Neuronal stem cell (in vitro differentiated cells): ENCODE data around the gene SWSAP1.

ENCODE experiments used
- DNase-seq: peaks from one replicate; pipeline ENCODE4 v3.0.0-alpha.2; 2013; ENCODE audit warnings: low spot score
- H2AFZ ChIP-seq: one replicate; pipeline ENCODE4 v1.6.1; 2013; ENCODE audit warnings: mild to moderate bottlenecking, low read length, inconsistent platforms
- H2AK5ac ChIP-seq: 2 replicates; pipeline ENCODE4 v1.6.1; 2013; ENCODE audit warnings: low read depth, mild to moderate bottlenecking, inconsistent platforms, low read length, moderate library complexity, mixed read lengths
- H2BK120ac ChIP-seq: 2 replicates; pipeline ENCODE4 v1.6.1; 2013; ENCODE audit warnings: low read depth, mild to moderate bottlenecking, inconsistent platforms, low read length, moderate library complexity, mixed read lengths
- H2BK12ac ChIP-seq: one replicate; pipeline ENCODE4 v1.6.1; 2013; ENCODE audit warnings: low read length, inconsistent platforms
- H2BK15ac ChIP-seq: 2 replicates; pipeline ENCODE4 v1.6.1; 2013; ENCODE audit warnings: mild to moderate bottlenecking, low read length, inconsistent platforms, mixed read lengths
- H2BK5ac ChIP-seq: one replicate; pipeline ENCODE4 v1.6.1; 2013; ENCODE audit warnings: inconsistent platforms, mild to moderate bottlenecking, low read length, moderate library complexity
- H3K14ac ChIP-seq: one replicate; pipeline ENCODE4 v1.6.1; 2013; ENCODE audit warnings: low read length, inconsistent platforms
- H3K18ac ChIP-seq: 2 replicates; pipeline ENCODE4 v1.6.1; 2013; ENCODE audit warnings: low read length, inconsistent platforms
- H3K23ac ChIP-seq: 2 replicates; pipeline ENCODE4 v1.6.1; 2013; ENCODE audit warnings: low read depth, mild to moderate bottlenecking, mixed read lengths, low read length, inconsistent platforms; ENCODE audit not compliant: poor library complexity
- H3K27ac ChIP-seq: replicated peaks from 3 replicates; pipeline ENCODE4 v1.5.1; 2013; ENCODE audit warnings: low read length, inconsistent platforms
- H3K27me3 ChIP-seq, 3 experiments: 2 replicates each; pipeline ENCODE4 v1.6.1; 2013; ENCODE audit warnings: low read length in 3 of 3, mild to moderate bottlenecking in 2 of 3, inconsistent platforms in 1 of 3, low read depth in 1 of 3, mixed read lengths in 1 of 3, moderate library complexity in 1 of 3; ENCODE audit not compliant: control insufficient read depth in 3 of 3, insufficient read depth in 3 of 3
- H3K36me3 ChIP-seq, 2 donors: replicated peaks in 1 of 2; 2 replicates each; pipeline ENCODE4 v1.6.1; 2013; ENCODE audit warnings: low read length in 2 of 2; ENCODE audit not compliant: control insufficient read depth in 2 of 2, insufficient read depth in 2 of 2
- H3K4ac ChIP-seq: 2 replicates; pipeline ENCODE4 v1.6.1; 2013; ENCODE audit warnings: inconsistent platforms, mild to moderate bottlenecking, low read length, moderate library complexity
- H3K4me1 ChIP-seq, 2 donors: 1 replicate in 1 of 2; 2 replicates in 1 of 2; pipeline ENCODE4 v1.6.1; 2013; ENCODE audit warnings: low read length in 2 of 2, low read depth in 1 of 2; ENCODE audit not compliant: control insufficient read depth in 2 of 2, insufficient read depth in 1 of 2
- H3K4me2 ChIP-seq: one replicate; pipeline ENCODE4 v1.6.1; 2013; ENCODE audit warnings: mild to moderate bottlenecking, low read length, inconsistent platforms; ENCODE audit not compliant: insufficient read depth, poor library complexity, severe bottlenecking
- H3K4me3 ChIP-seq, 2 donors: 2 replicates each; pipeline ENCODE4 v1.5.1; 2013; ENCODE audit warnings: low read length in 2 of 2, mild to moderate bottlenecking in 2 of 2, inconsistent platforms in 1 of 2, moderate library complexity in 1 of 2
- H3K79me1 ChIP-seq: one replicate; pipeline ENCODE4 v1.6.1; 2013; ENCODE audit warnings: low read depth, mild to moderate bottlenecking, inconsistent platforms, low read length, moderate library complexity
- H3K9ac ChIP-seq: one replicate; pipeline ENCODE4 v1.6.1; 2013; ENCODE audit warnings: mild to moderate bottlenecking, low read depth, low read length, inconsistent platforms; ENCODE audit not compliant: poor library complexity
- H3K9me3 ChIP-seq, 2 donors: replicated peaks in 1 of 2; 2 replicates each; pipeline versions ENCODE3 to v1.6.1; 2013; ENCODE audit warnings: low read length in 2 of 2, mild to moderate bottlenecking in 2 of 2, inconsistent platforms in 1 of 2, low read depth in 1 of 2, mixed read lengths in 1 of 2, moderate library complexity in 1 of 2; ENCODE audit not compliant: control insufficient read depth in 2 of 2, insufficient read depth in 1 of 2
- H4K8ac ChIP-seq: one replicate; pipeline ENCODE4 v1.6.1; 2013; ENCODE audit warnings: low read depth, mild to moderate bottlenecking, inconsistent platforms, low read length, moderate library complexity
- H4K91ac ChIP-seq: one replicate; pipeline ENCODE4 v1.6.1; 2013; ENCODE audit warnings: low read length, low read depth, mild to moderate bottlenecking, inconsistent platforms; ENCODE audit not compliant: poor library complexity
- WGBS, 2 donors: extraction: QIAGEN DNeasy Blood & Tissue Kit; methylation state at CpG; one replicate each; pipeline ENCODE4 v1.1.7; 2013; ENCODE audit warnings: missing lambda C conversion rate in 2 of 2, mixed read lengths in 1 of 2; ENCODE audit not compliant: insufficient read length in 2 of 2, insufficient replicate concordance in 1 of 2; ENCODE audit errors: extremely low coverage in 2 of 2; 5-methylcytosine and 5-hydroxymethylcytosine counted together

SWSAP1 gene

GRCh38 chr19:11365557-11366117, 8.8 kb upstream of the SWSAP1 start:
- H3K27me3 ChIP-seq = peaks cover 0 to 8% (median 0%) of the 10 kb centered on the region in 3 experiments
- H3K18ac ChIP-seq = no peak overlapping the region
- no peak overlapping the region for H3K27ac ChIP-seq
- no peak overlapping the region for H2BK120ac ChIP-seq
- H2BK5ac ChIP-seq = no peak overlapping the region
- no peak overlapping the region for H2BK12ac ChIP-seq
- no peak overlapping the region for H3K4me2 ChIP-seq
- H3K4me1 ChIP-seq = peaks cover 0 to 9% of the 10 kb centered on the region in 2 donors
- H3K4ac ChIP-seq = no peak overlapping the region
- peaks cover 0 to 5% of the 10 kb centered on the region in 2 donors for H3K36me3 ChIP-seq
- H3K14ac ChIP-seq = no peak overlapping the region
- H3K9ac ChIP-seq = no peak overlapping the region
- WGBS, 2 donors = no CpG with 5 or more reads among the region's 7 CpGs
- H3K79me1 ChIP-seq = no peaks in the 10 kb centered on the region
- no peak overlapping the region for H4K91ac ChIP-seq
- H2BK15ac ChIP-seq = no peak overlapping the region
- no peak for DNase-seq
- no peak overlapping the region for H3K23ac ChIP-seq
- peak overlapping the region; percentile 10 for H2AK5ac ChIP-seq
- H3K4me3 ChIP-seq = no peak overlapping the region
- no peak overlapping the region for H4K8ac ChIP-seq
- no peak overlapping the region for H2AFZ ChIP-seq
- H3K9me3 ChIP-seq = no peaks in the 10 kb centered on the region

- WGBS, 2 donors = no CpG with 5 or more reads among the region's 2 CpGs
Measured at GRCh38 chr19:11367528-11367927, 6.9 kb upstream of the SWSAP1 start.

GRCh38 chr19:11370744-11371143, 3.7 kb upstream of the SWSAP1 start:
- Histone ChIP-seq H3K14ac (no peak overlapping the region), H4K8ac (no peak overlapping the region), H2AK5ac (no peak overlapping the region), H3K18ac (no peak overlapping the region), H3K4me1 (peaks cover 17 to 19% of the 10 kb centered on the region in 2 donors), H3K4me3 (no peak overlapping the region), H3K79me1 (no peaks in the 10 kb centered on the region), H2AFZ (no peak overlapping the region), H2BK5ac (no peak overlapping the region), H3K4me2 (no peak overlapping the region), H3K23ac (no peak overlapping the region), H2BK120ac (no peak overlapping the region), H2BK12ac (no peak overlapping the region), H3K36me3 (peaks cover 0 to 3% of the 10 kb centered on the region in 2 donors), H2BK15ac (no peak overlapping the region), H3K27me3 (no peaks in the 10 kb centered on the region), H3K9me3 (no peaks in the 10 kb centered on the region), H3K4ac (no peak overlapping the region), H4K91ac (no peak overlapping the region), H3K9ac (no peak overlapping the region), H3K27ac (no peak overlapping the region)
- no CpG with 5 or more reads among the region's 2 CpGs for WGBS, 2 donors
- no peak for DNase-seq

More at GRCh38 chr19:11367528-11367927, 6.9 kb upstream of the SWSAP1 start:
- Histone ChIP-seq H3K4me1 (no peaks in the 10 kb centered on the region), H3K9me3 (no peaks in the 10 kb centered on the region), H3K14ac (no peak overlapping the region), H2AFZ (no peak overlapping the region), H2AK5ac (no peak overlapping the region), H2BK12ac (no peak overlapping the region), H3K36me3 (peaks cover 0 to 5% of the 10 kb centered on the region in 2 donors), H3K23ac (no peak overlapping the region), H3K27ac (no peak overlapping the region), H3K4me3 (no peak overlapping the region), H3K9ac (no peak overlapping the region), H4K8ac (no peak overlapping the region), H2BK5ac (no peak overlapping the region), H4K91ac (no peak overlapping the region), H2BK15ac (no peak overlapping the region), H2BK120ac (no peak overlapping the region), H3K4me2 (no peak overlapping the region), H3K27me3 (peaks cover 0 to under 1% (median 0%) of the 10 kb centered on the region in 3 experiments), H3K4ac (no peak overlapping the region), H3K79me1 (no peaks in the 10 kb centered on the region), H3K18ac (no peak overlapping the region)
- no peak for DNase-seq

- H2BK5ac ChIP-seq = no peak overlapping the region
- no peak overlapping the region for H3K4ac ChIP-seq
- H3K23ac ChIP-seq = no peak overlapping the region
- H4K8ac ChIP-seq = no peak overlapping the region
- no peak overlapping the region for H4K91ac ChIP-seq
- H2BK120ac ChIP-seq = no peak overlapping the region
- no CpG with 5 or more reads among the region's 10 CpGs for WGBS, 2 donors
- H3K18ac ChIP-seq = no peak overlapping the region
- H3K9ac ChIP-seq = no peak overlapping the region
- H3K4me2 ChIP-seq = peak overlapping the region; percentile 71
- H3K27ac ChIP-seq = peak overlapping the region; percentile 63
- DNase-seq = peak; percentile 76
- no peaks in the 10 kb centered on the region for H3K27me3 ChIP-seq
- H3K4me1 ChIP-seq = peaks cover 17 to 21% of the 10 kb centered on the region in 2 donors
- no peak overlapping the region for H3K14ac ChIP-seq
- H2AK5ac ChIP-seq = no peak overlapping the region
- H2AFZ ChIP-seq = peak overlapping the region; percentile 92
- H3K4me3 ChIP-seq = peak overlapping the region; percentile 9 to 67
- no peak overlapping the region for H2BK15ac ChIP-seq
- H3K9me3 ChIP-seq = no peaks in the 10 kb centered on the region
- H3K36me3 ChIP-seq = peaks cover 0 to 15% of the 10 kb centered on the region in 2 donors
- H2BK12ac ChIP-seq = no peak overlapping the region
- peaks cover 1% of the 10 kb centered on the region for H3K79me1 ChIP-seq
Measured at GRCh38 chr19:11373166-11373884, 1.1 kb upstream of the SWSAP1 start.
